RPMI7951 (cell line): ENCODE results near the gene NRXN2. TPM values are rescaled to one million over a fixed set of nuclear protein-coding genes. Genes with fewer than 3 reads are reported as not detected.
A peak's percentile ranks its signal among the peaks of the same experiment; 100 is the strongest.

ENCODE experiments used
- DNase-seq: peaks from one replicate; pipeline ENCODE4 v3.0.0-alpha.2; 2012; ENCODE audit warnings: low read depth
- total RNA-seq: library from RNA; depleted of rRNA; stranded (reverse); fragments of >200 nt; shearing (Covaris generic); gene quantifications from 2 replicates; pipeline ENCODE4 v1.2.3, GENCODE V29; 2014

NRXN2 gene
- total RNA-seq, 1 experiment from 2014 or later = 0.36 TPM

GRCh38 chr11:64759131-64759721 is 36.2 kb upstream of the NRXN2 start:
- no peak for DNase-seq

GRCh38 chr11:64758330-64759079 is 35.5 kb upstream of the NRXN2 start:
- no peak for DNase-seq

- no peak for DNase-seq
Observed at GRCh38 chr11:64757549-64758329, 34.7 kb upstream of the NRXN2 start.

- no peak for DNase-seq
Observed at GRCh38 chr11:64755681-64756361, 32.8 kb upstream of the NRXN2 start.

- no peak for DNase-seq
Observed at GRCh38 chr11:64754919-64755662, 32.1 kb upstream of the NRXN2 start.

GRCh38 chr11:64754124-64754918 is 31.3 kb upstream of the NRXN2 start:
- DNase-seq = no peak

GRCh38 chr11:64753380-64754123 is 30.6 kb upstream of the NRXN2 start:
- DNase-seq = no peak

- no peak for DNase-seq
Observed at GRCh38 chr11:64753019-64753379, 30.0 kb upstream of the NRXN2 start.

- no peak for DNase-seq
Observed at GRCh38 chr11:64752175-64752970, 29.4 kb upstream of the NRXN2 start.

- DNase-seq = no peak
Observed at GRCh38 chr11:64751580-64751979, 28.6 kb upstream of the NRXN2 start.

GRCh38 chr11:64751136-64751535 is 28.1 kb upstream of the NRXN2 start:
- no peak for DNase-seq

- no peak for DNase-seq
Observed at GRCh38 chr11:64750361-64751054, 27.5 kb upstream of the NRXN2 start.

GRCh38 chr11:64747961-64748665 is 25.1 kb upstream of the NRXN2 start:
- no peak for DNase-seq

- DNase-seq = no peak
Observed at GRCh38 chr11:64746486-64746885, 23.5 kb upstream of the NRXN2 start.

GRCh38 chr11:64745521-64746328 is 22.7 kb upstream of the NRXN2 start:
- DNase-seq = peak; percentile 34

GRCh38 chr11:64745189-64745520 is 22.2 kb upstream of the NRXN2 start:
- DNase-seq = no peak

GRCh38 chr11:64744544-64745188 is 21.7 kb upstream of the NRXN2 start:
- DNase-seq = no peak
